ENCODE results near the gene CDH19. TPM values are rescaled to one million over a fixed set of nuclear protein-coding genes. Genes with fewer than 3 reads are reported as not detected.
"Not testable (repeated sequence)": the region's sequence is repeated elsewhere in the genome, so short reads cannot be mapped to it uniquely, and the experiment has no call there.

CDH19 gene
- total RNA-seq, 1 donor from 2014 or later: not detected

- Mint-ChIP-seq H3K9me3 (peaks cover 15% of the 10 kb centered on the region), H3K4me3 (ENCODE audit: low read depth) (no peak overlapping the region), H3K27me3 (ENCODE audit: low read depth) (no peaks in the 10 kb centered on the region), H3K4me1 (ENCODE audit: low read depth) (no peaks in the 10 kb centered on the region), H3K27ac (no peak overlapping the region), H3K36me3 (ENCODE audit: low read depth) (no peaks in the 10 kb centered on the region)
- intact Hi-C loops (cut with micrococcal nuclease): no loop called here
- no peak for DNase-seq (ENCODE audit: low spot score)
Observed at GRCh38 chr18:66497351-66497750, 106.5 kb downstream of the CDH19 start.

DNA sequence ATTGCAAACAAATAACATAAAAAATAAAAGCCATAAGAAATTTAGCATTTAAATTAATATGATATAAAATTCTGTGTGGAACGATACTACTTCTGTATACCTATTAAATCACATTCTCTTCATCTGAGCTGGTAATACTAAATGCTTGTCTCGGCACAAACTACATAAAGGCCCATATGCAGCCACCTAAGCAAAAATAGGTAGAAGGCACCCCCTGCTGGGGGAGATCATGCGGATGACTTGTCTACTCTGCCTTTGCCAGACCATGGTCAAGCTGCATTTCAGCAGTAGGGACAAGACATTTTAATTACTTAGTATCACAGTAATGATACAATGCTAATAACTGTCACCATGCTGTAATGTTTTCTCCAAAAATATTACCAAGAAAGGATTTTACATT, 108.0 kb downstream of the CDH19 start:
- H3K4me3 Mint-ChIP-seq (ENCODE audit: low read depth): no peak overlapping the region
- intact Hi-C loops (cut with micrococcal nuclease): no loop called here
- H3K27ac Mint-ChIP-seq: no peak overlapping the region
- no peaks in the 10 kb centered on the region for H3K27me3 Mint-ChIP-seq (ENCODE audit: low read depth)
- H3K9me3 Mint-ChIP-seq: peaks cover 9% of the 10 kb centered on the region
- no peak for DNase-seq (ENCODE audit: low spot score)
- H3K36me3 Mint-ChIP-seq (ENCODE audit: low read depth): no peaks in the 10 kb centered on the region
- H3K4me1 Mint-ChIP-seq (ENCODE audit: low read depth): no peaks in the 10 kb centered on the region

DNA sequence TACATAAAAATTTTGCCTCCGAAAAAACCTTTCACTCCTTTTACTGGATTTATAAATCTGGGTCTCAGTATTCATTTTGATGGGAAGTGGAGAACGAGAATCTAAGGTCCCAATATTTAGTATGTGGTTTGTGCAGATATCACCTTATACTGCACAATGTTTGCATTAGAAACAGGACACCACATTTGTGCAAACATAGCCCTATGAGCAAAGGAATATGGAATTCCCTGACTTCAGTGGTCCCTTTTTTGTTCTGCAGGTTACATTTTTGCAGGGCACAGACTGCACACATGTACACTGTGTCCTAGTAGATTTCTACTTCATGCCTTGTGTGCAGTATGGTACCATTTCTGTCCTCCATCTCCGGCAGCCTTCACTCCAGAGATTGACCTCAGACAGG, 130.0 kb downstream of the CDH19 start:
- intact Hi-C loops (cut with micrococcal nuclease): no loop called here

GRCh38 chr18:66466184-66466583, 137.7 kb downstream of the CDH19 start:
- intact Hi-C loops (cut with micrococcal nuclease); H3K27me3 Mint-ChIP-seq (ENCODE audit: low read depth); DNase-seq (ENCODE audit: low spot score); H3K4me1 Mint-ChIP-seq (ENCODE audit: low read depth); H3K36me3 Mint-ChIP-seq (ENCODE audit: low read depth); H3K27ac Mint-ChIP-seq; H3K4me3 Mint-ChIP-seq (ENCODE audit: low read depth): not testable (repeated sequence)
- peaks cover 21% of the 10 kb centered on the region for H3K9me3 Mint-ChIP-seq

More for the DNA sequence above, 130.0 kb downstream of the CDH19 start:
- no peak overlapping the region for H3K4me3 Mint-ChIP-seq (ENCODE audit: low read depth)
- H3K27ac Mint-ChIP-seq: no peak overlapping the region
- no peaks in the 10 kb centered on the region for H3K36me3 Mint-ChIP-seq (ENCODE audit: low read depth)
- H3K9me3 Mint-ChIP-seq: peaks cover 25% of the 10 kb centered on the region
- H3K4me1 Mint-ChIP-seq (ENCODE audit: low read depth): no peaks in the 10 kb centered on the region
- no peak for DNase-seq (ENCODE audit: low spot score)
- no peaks in the 10 kb centered on the region for H3K27me3 Mint-ChIP-seq (ENCODE audit: low read depth)

DNA sequence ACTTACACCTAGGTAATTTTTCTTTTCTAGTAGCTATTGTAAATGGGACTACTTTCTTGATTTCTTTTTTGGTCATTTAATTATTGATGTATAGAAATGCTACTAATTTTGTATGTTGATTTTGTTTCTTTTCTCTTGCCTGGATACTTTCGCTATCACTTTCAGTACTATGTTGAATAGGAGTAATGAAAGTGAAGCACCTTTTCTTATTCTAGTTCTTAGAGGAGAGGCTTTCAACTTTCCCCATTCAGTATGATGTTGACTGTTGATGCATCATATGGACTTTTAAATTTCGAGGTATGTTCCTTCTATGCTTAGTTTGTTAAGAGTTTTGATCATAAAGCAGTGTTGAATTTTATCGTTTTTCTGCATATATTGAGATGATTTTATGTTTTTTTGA, 142.5 kb downstream of the CDH19 start:
- Mint-ChIP-seq H3K9me3 (peaks cover 9% of the 10 kb centered on the region), H3K4me3 (ENCODE audit: low read depth) (no peak overlapping the region), H3K36me3 (ENCODE audit: low read depth) (no peaks in the 10 kb centered on the region), H3K4me1 (ENCODE audit: low read depth) (no peaks in the 10 kb centered on the region), H3K27ac (no peak overlapping the region), H3K27me3 (ENCODE audit: low read depth) (no peaks in the 10 kb centered on the region)
- intact Hi-C loops (cut with micrococcal nuclease): no loop called here
- no peak for DNase-seq (ENCODE audit: low spot score)

- intact Hi-C loops (cut with micrococcal nuclease): no loop called here
- Mint-ChIP-seq H3K4me1 (ENCODE audit: low read depth) (no peaks in the 10 kb centered on the region), H3K9me3 (peaks cover 20% of the 10 kb centered on the region), H3K36me3 (ENCODE audit: low read depth) (no peaks in the 10 kb centered on the region), H3K27ac (no peak overlapping the region), H3K27me3 (ENCODE audit: low read depth) (no peaks in the 10 kb centered on the region), H3K4me3 (ENCODE audit: low read depth) (no peak overlapping the region)
- no peak for DNase-seq (ENCODE audit: low spot score)
Observed at GRCh38 chr18:66457245-66457644, 146.6 kb downstream of the CDH19 start.
